HCT116 (cell line): Measurements from ENCODE around the gene GOLGA6A. TPM values are rescaled to one million over a fixed set of nuclear protein-coding genes. Genes with fewer than 3 reads are reported as not detected.

Source experiments
- ATAC-seq: fragments of 200-7000 bp; cut with Tn5 transposase; 2 replicates; pipeline ENCODE4 v1.9.1; 2020; ENCODE audit warnings: mild to moderate bottlenecking, moderate library complexity
- BruUV-seq: library from RNA; stranded (reverse); fragments of 400-500 nt; replicated peaks from 2 replicates; lab custom pipeline; 2021; lab: Mats Ljungman, UMichigan
- CTCF ChIA-PET: fragments of 300-600 bp; sonication (Branson Sonifier 250); formaldehyde crosslinking; loops from one replicate; lab custom pipeline; 2021; ENCODE audit warnings: antibody characterized with exemption; lab: Charles Lee
- POLR2A ChIA-PET: fragments of 300-600, 350-600 bp; sonication (Branson Sonifier 250); formaldehyde crosslinking; loops from one replicate; lab custom pipeline; 2021; ENCODE audit warnings: antibody characterized with exemption; lab: Charles Lee
- RAD21 ChIA-PET, 2 experiments: fragments of 300-600 bp; sonication (Branson Sonifier 250); formaldehyde crosslinking; loops; one replicate each; lab custom pipeline; 2023; ENCODE audit warnings: low total read pairs in 2 of 2; ENCODE audit not compliant: uncharacterized antibody in 2 of 2, unreplicated experiment in 2 of 2, low non-redundant PET in 1 of 2; lab: Charles Lee
- DNase-seq: peaks from one replicate; pipeline ENCODE4 v3.0.0-alpha.2; 2010; ENCODE audit warnings: low read depth, low spot score
- H2AFZ ChIP-seq: fragments of 200-600 bp; shearing (Covaris generic), sonication (generic); 2 replicates; pipeline ENCODE4 v1.6.1; 2017; ENCODE audit warnings: low read depth, mixed run types, mixed read lengths, antibody characterized with exemption, low read length; ENCODE audit not compliant: poor library complexity, severe bottlenecking
- H3K27ac ChIP-seq: 2 replicates; pipeline ENCODE4 v1.5.1; 2012; ENCODE audit warnings: low read depth, low read length
- H3K27me3 ChIP-seq: fragments of 200-600 bp; sonication (generic); 2 replicates; pipeline ENCODE4 v1.6.1; 2016; ENCODE audit warnings: mixed run types, low read length, mixed read lengths; ENCODE audit not compliant: insufficient read depth
- H3K36me3 ChIP-seq, 2 experiments: fragments of 200-500 bp in 1 of 2; fragments of 200-600 bp in 1 of 2; sonication (Bioruptor generic) in 1 of 2; sonication (generic) in 1 of 2; 2 replicates each; pipeline versions ENCODE4 v1.5.1 to v1.6.1; 2014 to 2016; ENCODE audit warnings: low read length in 2 of 2, inconsistent platforms in 1 of 2, mixed read lengths in 1 of 2, mixed run types in 1 of 2; ENCODE audit not compliant: insufficient read depth in 2 of 2, control insufficient read depth in 1 of 2
- H3K4me1 ChIP-seq, 2 experiments: fragments of 200-600 bp in 1 of 2; sonication (generic) in 1 of 2; 2 replicates each; pipeline versions ENCODE4 v1.5.1 to v1.6.1; 2012 to 2017; ENCODE audit warnings: low read length in 2 of 2, inconsistent platforms in 1 of 2, mild to moderate bottlenecking in 1 of 2, mixed read lengths in 1 of 2, mixed run types in 1 of 2, moderate library complexity in 1 of 2; ENCODE audit not compliant: insufficient read depth in 2 of 2, control insufficient read depth in 1 of 2
- H3K4me2 ChIP-seq: fragments of 200-600 bp; sonication (generic); 2 replicates; pipeline ENCODE4 v1.6.1; 2017; ENCODE audit warnings: mixed run types, low read length, mixed read lengths
- H3K4me3 ChIP-seq, 2 experiments: fragments of 200-600 bp in 1 of 2; sonication (generic) in 1 of 2; replicated peaks in 1 of 2; 2 replicates each; pipeline ENCODE4 v1.5.1; 2011 to 2016; ENCODE audit warnings: low read length in 2 of 2, control low read depth in 1 of 2, low read depth in 1 of 2, mild to moderate bottlenecking in 1 of 2, mixed read lengths in 1 of 2, mixed run types in 1 of 2
- H3K79me2 ChIP-seq: fragments of 200-600 bp; sonication (generic); 2 replicates; pipeline ENCODE4 v1.6.1; 2017; ENCODE audit warnings: mild to moderate bottlenecking, mixed run types, low read length, moderate library complexity, mixed read lengths; ENCODE audit not compliant: insufficient read depth
- H3K9ac ChIP-seq: fragments of 200-600 bp; sonication (generic); 2 replicates; pipeline ENCODE4 v1.6.1; 2016; ENCODE audit warnings: low read length, mixed read lengths
- H3K9me2 ChIP-seq: fragments of 200-600 bp; sonication (generic), shearing (Covaris generic); 2 replicates; pipeline ENCODE4 v1.6.1; 2017; ENCODE audit warnings: mixed run types, mild to moderate bottlenecking, moderate library complexity; ENCODE audit not compliant: insufficient read depth
- H3K9me3 ChIP-seq, 2 experiments: fragments of 200-500 bp in 1 of 2; fragments of 200-600 bp in 1 of 2; sonication (Bioruptor generic) in 1 of 2; sonication (generic) in 1 of 2; 2 replicates each; pipeline ENCODE4 v1.6.1; 2014 to 2017; ENCODE audit warnings: low read length in 2 of 2, mixed read lengths in 2 of 2, inconsistent platforms in 1 of 2, low read depth in 1 of 2, mild to moderate bottlenecking in 1 of 2, mixed run types in 1 of 2, moderate library complexity in 1 of 2; ENCODE audit not compliant: control insufficient read depth in 1 of 2, insufficient read depth in 1 of 2
- H4K20me1 ChIP-seq: fragments of 200-600 bp; sonication (generic), shearing (Covaris generic); 2 replicates; pipeline ENCODE4 v1.6.1; 2017; ENCODE audit warnings: mixed run types, mild to moderate bottlenecking, moderate library complexity; ENCODE audit not compliant: insufficient read depth
- ATF3 ChIP-seq: IDR thresholded peaks from 2 replicates; pipeline ENCODE4 v1.6.1; 2012
- CBX3 ChIP-seq: IDR thresholded peaks from 2 replicates; pipeline ENCODE4 v1.6.1; 2012; ENCODE audit warnings: low read depth
- CEBPB ChIP-seq: IDR thresholded peaks from 2 replicates; pipeline ENCODE4 v1.6.1; 2012; ENCODE audit warnings: low read depth
- EZH2 ChIP-seq: fragments of 200-600 bp; sonication (generic); IDR thresholded peaks from 2 replicates; pipeline ENCODE4 v1.6.1; 2017; ENCODE audit warnings: antibody characterized with exemption, mixed run types
- EZH2phosphoT487 ChIP-seq: fragments of 200-600 bp; IDR thresholded peaks from 2 replicates; pipeline ENCODE4 v1.6.1; 2018; ENCODE audit warnings: antibody characterized with exemption, borderline replicate concordance
- JUND ChIP-seq: IDR thresholded peaks from 2 replicates; pipeline ENCODE4 v1.6.1; 2012
- POLR2AphosphoS5 ChIP-seq: IDR thresholded peaks from 2 replicates; pipeline ENCODE4 v1.6.1; 2011; ENCODE audit warnings: mild to moderate bottlenecking, low read depth, low read length, moderate library complexity
- SRF ChIP-seq: IDR thresholded peaks from 2 replicates; pipeline ENCODE4 v1.6.1; 2012; ENCODE audit warnings: low read depth
- ZBTB33 ChIP-seq: IDR thresholded peaks from 2 replicates; pipeline ENCODE4 v1.6.1; 2011; ENCODE audit warnings: mild to moderate bottlenecking, low read length, moderate library complexity; ENCODE audit not compliant: insufficient replicate concordance; ENCODE audit errors: extremely low read depth
- ZNF274 ChIP-seq: fragments of 200-500 bp; sonication (Bioruptor generic); IDR thresholded peaks from 2 replicates; pipeline ENCODE4 v1.6.1; 2014; ENCODE audit warnings: mild to moderate bottlenecking, low read depth, low read length, inconsistent platforms
- intact Hi-C: fragments of 100-400 bp; cut with micrococcal nuclease; formaldehyde crosslinking; loops from 2 replicates; pipeline ENCODE4 v1.10.0; 2022
- total RNA-seq: library from RNA; stranded (reverse); gene quantifications from one replicate; pipeline ENCODE4 v1.2.1, GENCODE V29; 2021; ENCODE audit not compliant: unreplicated experiment

Gene GOLGA6A
- total RNA-seq, 1 experiment from 2014 or later = 0.39 TPM

- no peak for DNase-seq
- BruUV-seq = no TSS peak
- intact Hi-C loops = no loop called here
- ChIA-PET POLR2A (no interaction called here), CTCF (interaction anchor here (5.2 to 6.5 kb wide), 2 partner anchors 8 to 66 kb away, joined by 52 to 132 read pairs; no protein-coding TSS in a partner anchor), RAD21 (no interaction called here)
- Histone ChIP-seq H3K79me2 (no peaks in the 10 kb centered on the region), H3K9me3 (no peaks in the 10 kb centered on the region), H3K27me3 (no peaks in the 10 kb centered on the region), H3K4me3 (no peak overlapping the region), H3K27ac (no peak overlapping the region), H3K36me3 (no peaks in the 10 kb centered on the region), H2AFZ (no peak overlapping the region), H3K4me1 (peaks cover 0 to 9% of the 10 kb centered on the region in 2 experiments; a peak in 1 of 4 replicates), H3K9ac (no peak overlapping the region), H3K4me2 (no peak overlapping the region), H3K9me2 (no peaks in the 10 kb centered on the region), H4K20me1 (no peaks in the 10 kb centered on the region)
- no peak for TF ChIP-seq ATF3
- TF ChIP-seq ZBTB33 = no peak
- TF ChIP-seq EZH2phosphoT487 = no peak
- TF ChIP-seq POLR2AphosphoS5 = no peak
- no peak for TF ChIP-seq EZH2
- no peak for TF ChIP-seq JUND
- no peak for TF ChIP-seq CEBPB
- no peak for TF ChIP-seq SRF
- TF ChIP-seq ZNF274 = no peak
- TF ChIP-seq CBX3 = no peak
- no peak for ATAC-seq
Measured at GRCh38 chr15:74039656-74040010, 42.7 kb downstream of the GOLGA6A start.
